Activated naive CD4-positive, alpha-beta T cell treated with anti-CD3 and anti-CD28 coated beads, Interleukin-2, amount 50 U/mL, for 24 hours (primary cell): ENCODE results near the gene MAML3.

Source experiments
- H3K27ac Mint-ChIP-seq: one replicate; pipeline ENCODE4 v1.8.0; 2021; ENCODE audit warnings: mild to moderate bottlenecking, mixed read lengths
- H3K27me3 Mint-ChIP-seq: one replicate; pipeline ENCODE4 v1.8.0; 2021; ENCODE audit warnings: mixed read lengths
- H3K36me3 Mint-ChIP-seq: one replicate; pipeline ENCODE4 v1.8.0; 2021; ENCODE audit warnings: mixed read lengths
- H3K4me1 Mint-ChIP-seq: one replicate; pipeline ENCODE4 v1.8.0; 2021; ENCODE audit warnings: mixed read lengths
- H3K4me3 Mint-ChIP-seq: one replicate; pipeline ENCODE4 v1.8.0; 2021; ENCODE audit warnings: mild to moderate bottlenecking, mixed read lengths
- H3K9me3 Mint-ChIP-seq: one replicate; pipeline ENCODE4 v1.8.0; 2021; ENCODE audit warnings: mixed read lengths

MAML3 gene

GRCh38 chr4:140168474-140168873 is 14.5 kb upstream of the MAML3 start:
- Mint-ChIP-seq H3K4me3 (no peak overlapping the region), H3K27ac (no peak overlapping the region), H3K4me1 (no peaks in the 10 kb centered on the region), H3K9me3 (no peaks in the 10 kb centered on the region), H3K27me3 (no peaks in the 10 kb centered on the region), H3K36me3 (no peaks in the 10 kb centered on the region)

GRCh38 chr4:140163029-140163810 is 9.2 kb upstream of the MAML3 start:
- no peak overlapping the region for H3K4me3 Mint-ChIP-seq
- H3K4me1 Mint-ChIP-seq: no peaks in the 10 kb centered on the region
- no peaks in the 10 kb centered on the region for H3K9me3 Mint-ChIP-seq
- H3K36me3 Mint-ChIP-seq: no peaks in the 10 kb centered on the region
- H3K27ac Mint-ChIP-seq: no peak overlapping the region
- no peaks in the 10 kb centered on the region for H3K27me3 Mint-ChIP-seq

- no peaks in the 10 kb centered on the region for H3K27me3 Mint-ChIP-seq
- H3K27ac Mint-ChIP-seq: no peak overlapping the region
- no peak overlapping the region for H3K4me3 Mint-ChIP-seq
- H3K4me1 Mint-ChIP-seq: peaks cover 4% of the 10 kb centered on the region
- H3K36me3 Mint-ChIP-seq: no peaks in the 10 kb centered on the region
- no peaks in the 10 kb centered on the region for H3K9me3 Mint-ChIP-seq
Measured at GRCh38 chr4:140162596-140162995, 8.6 kb upstream of the MAML3 start.

GRCh38 chr4:140158365-140159030 is 4.5 kb upstream of the MAML3 start:
- Mint-ChIP-seq H3K36me3 (no peaks in the 10 kb centered on the region), H3K27me3 (no peaks in the 10 kb centered on the region), H3K9me3 (no peaks in the 10 kb centered on the region)

GRCh38 chr4:140157341-140157740 is 3.4 kb upstream of the MAML3 start:
- Mint-ChIP-seq H3K27me3 (no peaks in the 10 kb centered on the region), H3K27ac (no peak overlapping the region), H3K4me1 (peaks cover 38% of the 10 kb centered on the region), H3K36me3 (no peaks in the 10 kb centered on the region), H3K4me3 (peak overlapping the region; percentile 73), H3K9me3 (no peaks in the 10 kb centered on the region)

More at GRCh38 chr4:140158365-140159030, 4.5 kb upstream of the MAML3 start:
- Mint-ChIP-seq H3K4me3 (no peak overlapping the region), H3K27ac (no peak overlapping the region), H3K4me1 (peaks cover 36% of the 10 kb centered on the region)

GRCh38 chr4:140156529-140157171 is 2.7 kb upstream of the MAML3 start:
- no peaks in the 10 kb centered on the region for H3K27me3 Mint-ChIP-seq
- peak overlapping the region; percentile 93 for H3K27ac Mint-ChIP-seq
- peak overlapping the region; percentile 73 for H3K4me3 Mint-ChIP-seq

GRCh38 chr4:140154572-140154891 is 548 bp upstream of the MAML3 start:
- Mint-ChIP-seq H3K27me3 (no peaks in the 10 kb centered on the region), H3K27ac (no peak overlapping the region), H3K36me3 (no peaks in the 10 kb centered on the region), H3K9me3 (no peaks in the 10 kb centered on the region), H3K4me3 (peak overlapping the region; percentile 93), H3K4me1 (peaks cover 58% of the 10 kb centered on the region)

More at GRCh38 chr4:140156529-140157171, 2.7 kb upstream of the MAML3 start:
- H3K9me3 Mint-ChIP-seq: no peaks in the 10 kb centered on the region
- H3K4me1 Mint-ChIP-seq: peaks cover 45% of the 10 kb centered on the region
- no peaks in the 10 kb centered on the region for H3K36me3 Mint-ChIP-seq

- peak overlapping the region; percentile 93 for H3K4me3 Mint-ChIP-seq
- peaks cover 59% of the 10 kb centered on the region for H3K4me1 Mint-ChIP-seq
- no peaks in the 10 kb centered on the region for H3K9me3 Mint-ChIP-seq
- no peaks in the 10 kb centered on the region for H3K36me3 Mint-ChIP-seq
- H3K27ac Mint-ChIP-seq: peak overlapping the region; percentile 80
- H3K27me3 Mint-ChIP-seq: no peaks in the 10 kb centered on the region
Measured at GRCh38 chr4:140153419-140153717, 616 bp downstream of the MAML3 start.

- Mint-ChIP-seq H3K4me3 (peak overlapping the region; percentile 93), H3K27ac (peak overlapping the region; percentile 59), H3K9me3 (no peaks in the 10 kb centered on the region), H3K36me3 (no peaks in the 10 kb centered on the region), H3K27me3 (no peaks in the 10 kb centered on the region), H3K4me1 (peaks cover 58% of the 10 kb centered on the region)
Measured at GRCh38 chr4:140152751-140153418, 1.1 kb downstream of the MAML3 start.

- no peaks in the 10 kb centered on the region for H3K36me3 Mint-ChIP-seq
- H3K4me3 Mint-ChIP-seq: peak overlapping the region; percentile 93
- no peaks in the 10 kb centered on the region for H3K27me3 Mint-ChIP-seq
- H3K27ac Mint-ChIP-seq: peak overlapping the region; percentile 97
- peaks cover 51% of the 10 kb centered on the region for H3K4me1 Mint-ChIP-seq
- H3K9me3 Mint-ChIP-seq: no peaks in the 10 kb centered on the region
Measured at GRCh38 chr4:140152013-140152703, 1.8 kb downstream of the MAML3 start.

- no peaks in the 10 kb centered on the region for H3K36me3 Mint-ChIP-seq
- H3K9me3 Mint-ChIP-seq: no peaks in the 10 kb centered on the region
- H3K4me3 Mint-ChIP-seq: peak overlapping the region; percentile 93
- peak overlapping the region; percentile 97 for H3K27ac Mint-ChIP-seq
- H3K27me3 Mint-ChIP-seq: no peaks in the 10 kb centered on the region
- peaks cover 46% of the 10 kb centered on the region for H3K4me1 Mint-ChIP-seq
Measured at GRCh38 chr4:140151699-140152012, 2.3 kb downstream of the MAML3 start.

- Mint-ChIP-seq H3K4me1 (peaks cover 40% of the 10 kb centered on the region), H3K27me3 (no peaks in the 10 kb centered on the region), H3K36me3 (no peaks in the 10 kb centered on the region), H3K4me3 (peak overlapping the region; percentile 93), H3K27ac (peak overlapping the region; percentile 88), H3K9me3 (no peaks in the 10 kb centered on the region)
Measured at GRCh38 chr4:140150886-140151698, 2.9 kb downstream of the MAML3 start.

- Mint-ChIP-seq H3K36me3 (no peaks in the 10 kb centered on the region), H3K9me3 (no peaks in the 10 kb centered on the region), H3K27ac (peak overlapping the region; percentile 88), H3K27me3 (no peaks in the 10 kb centered on the region), H3K4me1 (peaks cover 39% of the 10 kb centered on the region), H3K4me3 (peak overlapping the region; percentile 90)
Measured at GRCh38 chr4:140150636-140150885, 3.4 kb downstream of the MAML3 start.

GRCh38 chr4:140149846-140150635 is 3.9 kb downstream of the MAML3 start:
- H3K27me3 Mint-ChIP-seq: no peaks in the 10 kb centered on the region
- H3K9me3 Mint-ChIP-seq: no peaks in the 10 kb centered on the region
- peak overlapping the region; percentile 90 for H3K4me3 Mint-ChIP-seq
- H3K27ac Mint-ChIP-seq: peak overlapping the region; percentile 88
- no peaks in the 10 kb centered on the region for H3K36me3 Mint-ChIP-seq
- peaks cover 36% of the 10 kb centered on the region for H3K4me1 Mint-ChIP-seq
